ENCODE measurements around the gene APOL5.
"Not testable (repeated sequence)": the region's sequence is repeated elsewhere in the genome, so short reads cannot be mapped to it uniquely, and the experiment has no call there.

DNA sequence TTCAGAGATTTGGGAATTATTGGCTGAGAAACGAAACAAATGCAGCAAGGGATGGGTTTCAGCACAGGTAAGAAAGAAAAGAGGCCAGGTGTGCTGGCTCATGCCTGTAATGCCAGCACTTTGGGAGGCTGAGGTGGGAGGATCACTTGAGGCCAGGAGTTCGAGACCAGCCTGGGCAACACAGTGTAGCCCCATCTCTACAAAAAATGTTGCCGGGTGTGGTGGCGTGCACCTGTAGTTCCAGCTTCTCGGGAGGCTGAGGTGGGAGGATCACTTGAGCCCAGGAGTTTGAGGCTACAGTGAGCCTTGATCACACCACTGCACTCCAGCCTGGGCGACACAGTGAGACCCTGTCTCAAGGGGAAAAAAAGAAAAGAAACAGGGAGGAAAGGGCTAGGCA lies 20.2 kb downstream of the APOL5 start:
- TF ChIP-seq POLR2A (IDR thresholded peaks at IDR 0.05), result not testable (repeated sequence)
- TF ChIP-seq, protein P1, sequence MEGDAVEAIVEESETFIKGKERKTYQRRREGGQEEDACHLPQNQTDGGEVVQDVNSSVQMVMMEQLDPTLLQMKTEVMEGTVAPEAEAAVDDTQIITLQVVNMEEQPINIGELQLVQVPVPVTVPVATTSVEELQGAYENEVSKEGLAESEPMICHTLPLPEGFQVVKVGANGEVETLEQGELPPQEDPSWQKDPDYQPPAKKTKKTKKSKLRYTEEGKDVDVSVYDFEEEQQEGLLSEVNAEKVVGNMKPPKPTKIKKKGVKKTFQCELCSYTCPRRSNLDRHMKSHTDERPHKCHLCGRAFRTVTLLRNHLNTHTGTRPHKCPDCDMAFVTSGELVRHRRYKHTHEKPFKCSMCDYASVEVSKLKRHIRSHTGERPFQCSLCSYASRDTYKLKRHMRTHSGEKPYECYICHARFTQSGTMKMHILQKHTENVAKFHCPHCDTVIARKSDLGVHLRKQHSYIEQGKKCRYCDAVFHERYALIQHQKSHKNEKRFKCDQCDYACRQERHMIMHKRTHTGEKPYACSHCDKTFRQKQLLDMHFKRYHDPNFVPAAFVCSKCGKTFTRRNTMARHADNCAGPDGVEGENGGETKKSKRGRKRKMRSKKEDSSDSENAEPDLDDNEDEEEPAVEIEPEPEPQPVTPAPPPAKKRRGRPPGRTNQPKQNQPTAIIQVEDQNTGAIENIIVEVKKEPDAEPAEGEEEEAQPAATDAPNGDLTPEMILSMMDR (IDR thresholded peaks at IDR 0.05), result not testable (repeated sequence)

Data from body of pancreas (tissue), 4 donors.